CD14-positive monocyte (primary cell): ENCODE measurements around the gene STRA6. TPM values are rescaled to one million over a fixed set of nuclear protein-coding genes. Genes with fewer than 3 reads are reported as not detected.

Source experiments
- DNase-seq, 3 donors: peaks; one replicate each; pipeline ENCODE4 v3.0.0-alpha.2; 2011 to 2022
- H2AFZ ChIP-seq: 2 replicates; pipeline ENCODE4 v1.6.0; 2012; ENCODE audit warnings: mild to moderate bottlenecking, low read depth, low read length, inconsistent platforms; ENCODE audit not compliant: insufficient read depth, poor library complexity, severe bottlenecking
- H3K27ac ChIP-seq, 2 donors: 1 replicate in 1 of 2; 2 replicates in 1 of 2; pipeline ENCODE4 v1.5.1; 2012 to 2013; ENCODE audit warnings: low read length in 2 of 2, control low read depth in 1 of 2, inconsistent platforms in 1 of 2, low read depth in 1 of 2, mild to moderate bottlenecking in 1 of 2
- H3K27me3 ChIP-seq, 2 donors: one replicate each; pipeline versions ENCODE4 v1.6.0 to v1.6.1; 2011 to 2013; ENCODE audit warnings: low read length in 2 of 2; ENCODE audit not compliant: control insufficient read depth in 2 of 2, insufficient read depth in 2 of 2
- H3K36me3 ChIP-seq, 2 donors: replicated peaks in 1 of 2; 1 replicate in 1 of 2; 2 replicates in 1 of 2; pipeline versions ENCODE4 v1.5.1 to v1.6.1; 2012 to 2013; ENCODE audit warnings: low read length in 2 of 2, control low read depth in 1 of 2, inconsistent platforms in 1 of 2, mild to moderate bottlenecking in 1 of 2; ENCODE audit not compliant: insufficient read depth in 2 of 2, control insufficient read depth in 1 of 2
- H3K4me1 ChIP-seq, 2 donors: 1 replicate in 1 of 2; 2 replicates in 1 of 2; pipeline versions ENCODE4 v1.5.1 to v1.6.1; 2012 to 2013; ENCODE audit warnings: low read length in 2 of 2, control low read depth in 1 of 2, inconsistent platforms in 1 of 2, mild to moderate bottlenecking in 1 of 2, moderate library complexity in 1 of 2; ENCODE audit not compliant: insufficient read depth in 2 of 2, control insufficient read depth in 1 of 2
- H3K4me2 ChIP-seq: replicated peaks from 2 replicates; pipeline ENCODE3; 2012; ENCODE audit warnings: low read length, moderate library complexity, mild to moderate bottlenecking; ENCODE audit not compliant: poor library complexity, severe bottlenecking; ENCODE audit errors: extremely low read depth
- H3K4me3 ChIP-seq, 3 experiments: fragments of 200-600 bp in 1 of 3; sonication (generic) in 1 of 3; replicated peaks in 1 of 3; 1 replicate in 2 of 3; 2 replicates in 1 of 3; pipeline ENCODE4 v1.5.1; 2011 to 2013; ENCODE audit warnings: low read length in 3 of 3, mild to moderate bottlenecking in 3 of 3, control low read depth in 2 of 3, low read depth in 2 of 3, inconsistent platforms in 1 of 3, moderate library complexity in 1 of 3
- H3K79me2 ChIP-seq: 2 replicates; pipeline ENCODE4 v1.6.0; 2012; ENCODE audit warnings: mild to moderate bottlenecking, control low read depth, inconsistent platforms, low read length, moderate library complexity; ENCODE audit not compliant: insufficient read depth
- H3K9ac ChIP-seq: 2 replicates; pipeline ENCODE4 v1.6.0; 2017; ENCODE audit warnings: low read length, mild to moderate bottlenecking; ENCODE audit not compliant: insufficient read depth, poor library complexity, severe bottlenecking
- H3K9me3 ChIP-seq, 2 donors: replicated peaks in 1 of 2; 1 replicate in 1 of 2; 2 replicates in 1 of 2; pipeline versions ENCODE4 v1.5.1 to v1.6.1; 2012 to 2013; ENCODE audit warnings: low read length in 2 of 2, control low read depth in 1 of 2; ENCODE audit not compliant: control insufficient read depth in 1 of 2, insufficient read depth in 1 of 2
- H4K20me1 ChIP-seq: 2 replicates; pipeline ENCODE4 v1.6.0; 2012; ENCODE audit warnings: mild to moderate bottlenecking, low read length, control low read depth, moderate library complexity; ENCODE audit not compliant: insufficient read depth
- H3K27ac Mint-ChIP-seq, 7 donors: one replicate each; pipeline ENCODE4 v1.8.0; 2020; ENCODE audit warnings: mild to moderate bottlenecking in 7 of 7, mixed read lengths in 7 of 7, moderate library complexity in 6 of 7, inconsistent platforms in 2 of 7
- H3K27me3 Mint-ChIP-seq, 3 donors: one replicate each; pipeline ENCODE4 v1.8.0; 2021 to 2022; ENCODE audit warnings: low read depth in 3 of 3, mild to moderate bottlenecking in 3 of 3, mixed read lengths in 3 of 3, moderate library complexity in 3 of 3, inconsistent platforms in 1 of 3
- H3K36me3 Mint-ChIP-seq, 2 donors: one replicate each; pipeline ENCODE4 v1.8.0; 2020; ENCODE audit warnings: mixed read lengths in 2 of 2, inconsistent platforms in 1 of 2, mild to moderate bottlenecking in 1 of 2
- H3K4me1 Mint-ChIP-seq: one replicate; pipeline ENCODE4 v1.8.0; 2020; ENCODE audit warnings: mild to moderate bottlenecking, mixed read lengths
- H3K4me3 Mint-ChIP-seq, 2 donors: one replicate each; pipeline ENCODE4 v1.8.0; 2020; ENCODE audit warnings: mild to moderate bottlenecking in 2 of 2, mixed read lengths in 2 of 2, moderate library complexity in 1 of 2
- H3K9me3 Mint-ChIP-seq, 7 donors: one replicate each; pipeline ENCODE4 v1.8.0; 2020 to 2022; ENCODE audit warnings: mixed read lengths in 7 of 7, mild to moderate bottlenecking in 6 of 7, moderate library complexity in 6 of 7, inconsistent platforms in 2 of 7
- CTCF ChIP-seq: fragments of 200-600 bp; IDR thresholded peaks from one replicate; pipeline ENCODE4 v1.8.0; 2022; ENCODE audit warnings: antibody characterized with exemption, mild to moderate bottlenecking
- WGBS: methylation state at CpG from one replicate; pipeline ENCODE4 v1.1.5; 2013; ENCODE audit warnings: missing lambda C conversion rate; ENCODE audit not compliant: insufficient coverage; 5-methylcytosine and 5-hydroxymethylcytosine counted together
- intact Hi-C, 2 donors: fragments of 100-400 bp; cut with micrococcal nuclease; formaldehyde crosslinking; loops; one replicate each; pipeline versions ENCODE4 v1.15.0 to v1.15.1; 2023
- polyA plus RNA-seq, 3 donors: library from polyadenylated mRNA; depleted of rRNA in 1 of 3; unstranded in 2 of 3; stranded (reverse) in 1 of 3; fragments of 300-500 nt in 2 of 3; fragments of >200 nt in 1 of 3; fragmentation: Illumina TruSeq in 2 of 3; gene quantifications; 1 replicate in 2 of 3; 2 replicates in 1 of 3; pipeline ENCODE4 v1.2.3, GENCODE V29; 2012 to 2021

Gene STRA6
- polyA plus RNA-seq, 3 donors = not detected

GRCh38 chr15:74174219-74174957, 28.2 kb downstream of the STRA6 start:
- Mint-ChIP-seq H3K27ac (no peak overlapping the region), H3K4me3 (no peak overlapping the region), H3K27me3 (peaks cover 6 to 12% (median 9%) of the 10 kb centered on the region in 3 donors), H3K9me3 (no peaks in the 10 kb centered on the region), H3K4me1 (no peaks in the 10 kb centered on the region), H3K36me3 (no peaks in the 10 kb centered on the region)
- Histone ChIP-seq H3K27me3 (no peaks in the 10 kb centered on the region), H4K20me1 (no peaks in the 10 kb centered on the region), H3K36me3 (no peaks in the 10 kb centered on the region), H3K79me2 (no peaks in the 10 kb centered on the region), H3K9ac (no peak overlapping the region), H3K4me1 (no peaks in the 10 kb centered on the region), H3K4me3 (no peak overlapping the region), H2AFZ (no peak overlapping the region), H3K27ac (no peak overlapping the region), H3K4me2 (no peak overlapping the region), H3K9me3 (no peaks in the 10 kb centered on the region)
- TF ChIP-seq CTCF = no peak
- no peak for DNase-seq
- intact Hi-C loops = no loop called here
- 93% methylated on average over 16 of the region's 20 CpGs for WGBS

- Mint-ChIP-seq H3K4me3 (no peak within 1 kb of the TSS), H3K4me1 (no peaks in the 10 kb centered on the region), H3K27ac (no peak within 1 kb of the TSS), H3K36me3 (no peaks in the 10 kb centered on the region), H3K27me3 (peaks cover 8 to 14% (median 10%) of the 10 kb centered on the region in 3 donors), H3K9me3 (no peaks in the 10 kb centered on the region)
- no peaks in the 10 kb centered on the region for H3K36me3 ChIP-seq
- no peaks in the 10 kb centered on the region for H3K4me1 ChIP-seq
- H4K20me1 ChIP-seq = no peaks in the 10 kb centered on the region
- no peak within 1 kb of the TSS for H3K4me3 ChIP-seq
- H3K27ac ChIP-seq = no peak within 1 kb of the TSS
- no peak within 1 kb of the TSS for H3K9ac ChIP-seq
- WGBS = 51% methylated on average over 10 of the region's 20 CpGs
- no peaks in the 10 kb centered on the region for H3K27me3 ChIP-seq
- intact Hi-C loops = no loop called here
- H3K4me2 ChIP-seq = no peak within 1 kb of the TSS
- H3K9me3 ChIP-seq = no peaks in the 10 kb centered on the region
- TF ChIP-seq CTCF = no peak
- H2AFZ ChIP-seq = no peak within 1 kb of the TSS
- peak in 1 of 3 donors; percentile 0 for DNase-seq
- no peaks in the 10 kb centered on the region for H3K79me2 ChIP-seq
Measured at GRCh38 chr15:74173380-74174218, 29.0 kb downstream of the STRA6 start, which contains the start of gene ISLR. ISLR (plus strand) TSS chr15:74173710; CDS start chr15:74174859, 1,149 bp downstream.
